Retina (tissue), 1 donor: ENCODE data around the gene EXD3.

Source experiments
- DNase-seq: peaks from one replicate; pipeline ENCODE4 v3.0.0-alpha.2; 2016

EXD3 gene

DNA sequence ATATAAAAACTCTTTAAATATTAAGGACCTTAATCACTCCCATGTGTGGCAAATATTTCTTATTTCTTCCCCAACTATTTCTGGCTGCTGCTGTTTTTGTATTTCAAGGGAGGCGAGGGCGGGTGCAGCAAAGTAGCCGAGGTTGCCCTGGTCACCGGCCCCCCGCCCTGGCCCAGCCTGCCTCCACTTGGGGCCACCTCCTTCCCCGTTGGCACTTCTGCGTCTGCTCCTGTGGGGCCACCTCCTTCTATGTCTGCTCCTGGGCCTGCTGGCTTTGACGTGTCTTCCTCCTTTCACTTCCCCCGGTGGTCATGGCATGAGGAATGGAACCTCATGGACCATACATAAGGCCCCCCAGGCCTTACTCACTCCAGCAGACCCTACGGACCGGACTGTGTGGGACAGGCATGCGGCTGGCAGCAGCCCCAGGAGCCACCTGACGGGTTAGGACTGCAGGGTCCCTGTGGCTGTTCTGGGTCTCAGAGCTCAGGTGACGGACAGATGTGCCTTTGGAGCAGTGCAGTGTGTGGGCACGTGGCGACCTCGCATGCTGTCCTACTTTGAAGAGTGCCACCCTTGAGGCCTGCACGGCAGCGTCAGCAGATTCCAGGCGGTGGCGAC lies 24.0 kb upstream of the EXD3 start:
- no peak for DNase-seq

GRCh38 chr9:137445930-137446431 lies 23.0 kb upstream of the EXD3 start:
- no peak for DNase-seq

DNA sequence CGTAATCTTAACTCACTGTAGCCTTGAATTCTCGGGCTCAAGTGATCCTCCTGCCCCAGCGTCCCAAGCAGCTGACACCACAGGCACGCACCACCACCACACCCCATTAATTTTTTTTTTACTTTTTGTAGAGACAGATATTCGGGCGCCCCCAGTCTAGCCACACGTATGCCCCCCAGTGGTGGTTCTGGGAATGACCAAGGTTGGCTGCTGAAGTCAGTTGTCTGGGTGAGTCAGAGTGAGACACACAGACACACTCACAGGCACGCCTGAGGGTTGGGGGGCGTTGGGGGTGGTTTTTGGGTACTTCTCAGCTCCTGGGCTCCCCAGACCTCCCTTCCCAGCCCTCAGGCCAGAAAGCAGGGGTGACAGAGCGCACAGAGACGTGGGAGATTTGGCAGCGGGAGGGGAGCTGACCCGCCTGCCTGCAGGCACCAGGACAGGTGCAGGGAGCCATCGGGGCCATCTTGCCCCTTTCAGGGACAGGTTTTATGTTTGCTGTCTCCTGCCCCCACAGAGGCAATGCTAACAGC lies 22.4 kb upstream of the EXD3 start:
- peak; percentile 79 for DNase-seq

- no peak for DNase-seq
Measured at GRCh38 chr9:137444106-137444790, 21.3 kb upstream of the EXD3 start.

- DNase-seq = no peak
Measured at GRCh38 chr9:137441935-137442321, 19.0 kb upstream of the EXD3 start.

GRCh38 chr9:137441289-137441934 lies 18.4 kb upstream of the EXD3 start, which contains the start of gene ENTPD8:
ENTPD8 (minus strand) TSS chr9:137441357; CDS start chr9:137438285, 3,072 bp downstream.
- peak; percentile 55 for DNase-seq

DNA sequence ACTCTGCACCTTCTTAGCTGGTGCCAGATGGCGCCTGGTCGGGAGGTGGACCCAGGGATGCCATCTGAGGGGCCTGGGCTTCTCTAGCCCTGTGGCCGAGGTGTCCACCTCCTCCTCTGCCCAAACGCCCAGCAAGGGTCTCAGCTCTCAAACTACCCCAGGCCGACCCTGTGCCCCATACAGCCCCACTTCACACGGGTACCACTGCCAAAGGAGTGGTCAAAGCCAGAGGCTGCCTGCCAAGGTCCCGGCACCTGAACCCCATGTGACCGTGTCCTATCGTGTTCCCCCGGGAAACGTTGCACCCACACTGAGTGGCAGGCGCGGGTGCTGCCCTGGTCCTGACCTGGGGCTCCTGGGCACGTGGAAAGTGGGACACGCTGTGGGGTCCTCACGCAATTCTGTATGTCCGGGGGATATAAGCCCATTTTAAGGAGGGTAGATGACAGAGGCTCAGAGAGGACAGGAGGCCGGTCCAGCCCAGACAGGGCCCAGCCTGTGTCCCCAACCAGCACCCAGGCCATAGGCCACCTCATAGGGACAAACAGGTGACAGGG lies 16.3 kb upstream of the EXD3 start:
- DNase-seq = no peak

DNA sequence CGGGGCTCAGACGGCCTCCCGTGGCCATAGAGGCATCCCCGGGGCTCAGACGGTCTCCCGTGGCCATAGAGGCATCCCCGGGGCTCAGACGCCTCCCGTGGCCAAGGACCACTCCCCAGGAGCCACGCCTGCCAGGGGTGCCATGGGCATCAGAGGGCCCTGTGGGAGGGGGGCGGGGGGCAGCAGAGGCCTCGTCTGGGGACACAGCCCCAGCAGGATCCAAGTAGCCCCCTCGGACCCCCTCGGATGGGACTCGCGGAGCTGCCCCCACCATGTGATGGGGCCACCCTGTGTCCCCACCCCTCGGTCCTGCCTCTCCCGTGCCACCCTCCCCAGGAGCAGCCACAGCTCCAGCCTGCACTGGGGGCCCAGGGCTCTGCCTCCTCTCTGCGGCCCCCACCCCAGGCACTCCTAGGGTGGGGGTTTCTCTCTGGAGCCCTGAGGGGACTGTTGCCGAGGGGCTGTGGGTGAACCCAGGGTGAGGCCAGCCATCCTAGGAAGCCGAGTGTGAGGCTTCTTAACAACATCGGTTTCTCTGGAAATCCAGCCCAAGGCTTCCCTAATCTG lies 15.7 kb upstream of the EXD3 start:
- DNase-seq = no peak

- no peak for DNase-seq
Measured at GRCh38 chr9:137437691-137438590, 15.0 kb upstream of the EXD3 start.

- no peak for DNase-seq
Measured at GRCh38 chr9:137436761-137437600, 14.0 kb upstream of the EXD3 start.

GRCh38 chr9:137435980-137436760 lies 13.2 kb upstream of the EXD3 start:
- no peak for DNase-seq

DNA sequence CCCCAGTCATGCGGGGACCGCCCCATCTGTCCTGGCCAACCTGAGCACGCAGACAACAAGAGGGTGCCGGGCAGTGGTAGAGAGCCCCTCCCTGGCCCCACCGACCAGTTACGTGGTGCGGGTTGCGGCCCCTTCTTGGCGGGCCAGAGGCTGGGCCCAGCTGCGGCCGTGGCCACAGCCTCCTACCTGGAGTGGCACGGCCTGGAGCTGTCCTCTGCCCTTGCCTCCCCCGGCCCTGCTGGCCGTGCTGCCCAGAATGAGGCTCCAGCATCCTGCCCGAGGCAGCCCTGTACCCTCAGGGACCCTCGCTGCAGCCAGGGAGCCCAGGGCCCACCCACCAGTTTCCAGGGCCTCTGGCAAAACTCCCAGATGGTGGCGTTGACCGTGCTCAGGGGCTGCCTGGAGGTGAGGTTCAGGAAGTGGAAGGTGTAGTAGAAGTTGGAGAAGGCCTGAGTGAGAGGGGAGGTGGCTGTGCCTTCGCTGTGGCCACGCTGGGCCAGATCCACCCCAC lies 12.5 kb upstream of the EXD3 start:
- DNase-seq = no peak

DNA sequence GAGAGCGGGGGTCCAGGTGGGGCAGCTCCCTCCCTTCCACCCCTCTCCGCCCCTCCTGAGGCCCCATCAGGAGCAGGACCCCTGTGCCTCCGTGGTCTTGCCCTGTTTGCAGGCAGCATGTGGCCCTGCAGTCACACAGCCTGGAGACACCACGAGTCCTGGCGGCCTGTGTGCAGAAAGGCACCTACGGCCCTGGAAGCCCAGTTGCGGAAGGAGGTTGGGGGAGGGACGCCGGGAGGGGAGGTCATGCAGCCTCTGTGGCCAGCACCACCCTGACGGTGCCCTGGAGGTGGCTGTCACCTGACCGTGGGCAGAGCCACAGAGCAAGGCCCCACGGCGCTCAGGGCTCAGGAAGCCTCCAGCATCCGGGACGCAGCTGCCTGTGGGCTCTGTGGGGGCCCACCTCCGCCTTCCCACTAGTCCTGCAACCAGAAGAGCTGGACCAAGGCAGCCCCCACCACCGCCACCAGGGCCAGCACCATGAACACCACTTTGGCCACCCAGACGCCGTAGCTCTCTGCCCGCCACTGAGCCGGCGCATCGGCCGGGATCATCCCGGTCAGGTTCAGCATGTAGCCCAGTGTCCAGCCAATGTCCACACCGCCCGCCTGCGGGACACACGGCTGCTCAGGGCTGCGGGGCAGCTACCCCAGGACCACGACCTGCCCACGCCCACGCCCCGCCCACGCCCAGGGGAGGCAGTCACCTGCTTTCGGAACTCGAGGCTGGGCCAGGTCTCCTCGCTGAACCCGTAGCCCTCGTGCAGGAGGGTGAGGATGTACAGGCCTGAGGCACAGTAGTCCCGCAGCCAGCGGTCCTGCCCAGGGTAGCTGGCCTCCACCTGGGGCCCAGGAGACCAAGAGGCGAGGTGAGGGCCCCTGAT lies 11.8 kb upstream of the EXD3 start:
- DNase-seq = no peak

GRCh38 chr9:137433916-137434431 lies 11.0 kb upstream of the EXD3 start:
- DNase-seq = no peak

DNA sequence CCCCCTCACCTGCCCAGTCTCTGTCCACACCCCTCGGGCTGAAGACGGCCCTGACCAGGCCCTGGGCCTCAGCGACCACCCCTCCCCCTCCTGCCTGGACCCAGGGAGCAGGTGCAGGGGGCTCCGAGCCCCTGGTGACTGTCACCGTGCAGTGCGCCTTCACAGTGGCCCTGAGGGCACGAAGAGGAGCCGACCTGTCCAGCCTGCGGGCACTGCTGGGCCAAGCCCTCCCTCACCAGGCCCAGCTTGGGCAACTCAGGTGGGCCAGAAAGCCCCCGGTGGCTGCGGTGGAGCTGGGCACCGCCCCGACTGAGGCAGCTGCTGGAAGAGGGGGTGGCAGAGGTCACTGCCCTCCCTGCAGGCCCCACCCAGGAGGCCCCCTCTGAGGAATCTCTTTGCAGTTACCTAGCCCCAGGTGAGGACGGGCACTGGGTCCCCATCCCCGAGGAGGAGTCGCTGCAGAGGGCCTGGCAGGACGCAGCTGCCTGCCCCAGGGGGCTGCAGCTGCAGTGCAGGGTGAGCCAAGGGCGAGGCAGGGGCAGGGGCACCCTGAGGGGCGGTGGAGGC lies 10.5 kb upstream of the EXD3 start:
- no peak for DNase-seq

GRCh38 chr9:137432687-137433348 lies 9.9 kb upstream of the EXD3 start:
- no peak for DNase-seq

- no peak for DNase-seq
Measured at GRCh38 chr9:137431416-137431931, 8.5 kb upstream of the EXD3 start.
